Stromal cell of bone marrow (primary cell): ENCODE measurements around the gene HIPK2.
A peak's percentile ranks its signal among the peaks of the same experiment; 100 is the strongest.

ENCODE experiments used
- DNase-seq: peaks from one replicate; pipeline ENCODE4 v3.0.0-alpha.2; 2012; ENCODE audit warnings: low read depth

HIPK2 gene

GRCh38 chr7:139782932-139783331, 5.1 kb upstream of the HIPK2 start:
- no peak for DNase-seq

- DNase-seq = no peak
Measured at GRCh38 chr7:139777133-139777891, 486 bp downstream of the HIPK2 start.

GRCh38 chr7:139776486-139777132, 1.2 kb downstream of the HIPK2 start:
- no peak for DNase-seq

- DNase-seq = peak; percentile 61
Measured at GRCh38 chr7:139775829-139776266, 1.9 kb downstream of the HIPK2 start.

- DNase-seq = peak; percentile 67
Measured at GRCh38 chr7:139774376-139774775, 3.4 kb downstream of the HIPK2 start.

- DNase-seq = no peak
Measured at GRCh38 chr7:139773371-139773770, 4.4 kb downstream of the HIPK2 start.

GRCh38 chr7:139772873-139773272, 4.9 kb downstream of the HIPK2 start:
- DNase-seq = no peak

- no peak for DNase-seq
Measured at GRCh38 chr7:139772115-139772514, 5.7 kb downstream of the HIPK2 start.

- no peak for DNase-seq
Measured at GRCh38 chr7:139771001-139771956, 6.5 kb downstream of the HIPK2 start.

GRCh38 chr7:139769761-139770160, 8.0 kb downstream of the HIPK2 start:
- DNase-seq = no peak

- DNase-seq = no peak
Measured at GRCh38 chr7:139769066-139769465, 8.7 kb downstream of the HIPK2 start.

- DNase-seq = no peak
Measured at GRCh38 chr7:139768249-139768824, 9.5 kb downstream of the HIPK2 start.

GRCh38 chr7:139767561-139767982, 10.2 kb downstream of the HIPK2 start:
- DNase-seq = no peak

- DNase-seq = no peak
Measured at GRCh38 chr7:139765143-139765542, 12.7 kb downstream of the HIPK2 start.

GRCh38 chr7:139763330-139763729, 14.5 kb downstream of the HIPK2 start:
- DNase-seq = no peak

- DNase-seq = no peak
Measured at GRCh38 chr7:139762886-139763285, 14.9 kb downstream of the HIPK2 start.

GRCh38 chr7:139758388-139758787, 19.4 kb downstream of the HIPK2 start:
- DNase-seq = no peak

- no peak for DNase-seq
Measured at GRCh38 chr7:139757968-139758367, 19.8 kb downstream of the HIPK2 start.

GRCh38 chr7:139753693-139754111, 24.1 kb downstream of the HIPK2 start:
- no peak for DNase-seq

- DNase-seq = no peak
Measured at GRCh38 chr7:139753081-139753692, 24.6 kb downstream of the HIPK2 start.

- DNase-seq = no peak
Measured at GRCh38 chr7:139752604-139753003, 25.2 kb downstream of the HIPK2 start.

GRCh38 chr7:139752148-139752547, 25.6 kb downstream of the HIPK2 start:
- DNase-seq = no peak
